Hepatocyte (in vitro differentiated cells): ENCODE measurements around the gene ALG1L2. TPM values are rescaled to one million over a fixed set of nuclear protein-coding genes. Genes with fewer than 3 reads are reported as not detected.
"Not testable (repeated sequence)": the region's sequence is repeated elsewhere in the genome, so short reads cannot be mapped to it uniquely, and the experiment has no call there.

Source experiments
- DNase-seq: peaks from one replicate; pipeline ENCODE4 v3.0.0-alpha.2; 2016; ENCODE audit warnings: low spot score
- H2AFZ ChIP-seq: fragments of 200-600 bp; sonication (generic); 2 replicates; pipeline ENCODE4 v1.6.0; 2016; ENCODE audit warnings: antibody characterized with exemption, mild to moderate bottlenecking
- H3K27ac ChIP-seq: fragments of 200-600 bp; sonication (generic); 2 replicates; pipeline ENCODE4 v1.5.1; 2016; ENCODE audit warnings: mild to moderate bottlenecking
- H3K27me3 ChIP-seq: fragments of 200-600 bp; sonication (generic); 2 replicates; pipeline ENCODE4 v1.6.1; 2016
- H3K36me3 ChIP-seq: fragments of 200-600 bp; sonication (generic); replicated peaks from 2 replicates; pipeline ENCODE4 v1.5.1; 2016; ENCODE audit warnings: low read depth; ENCODE audit not compliant: insufficient read depth
- H3K4me1 ChIP-seq: fragments of 200-600 bp; sonication (generic); 2 replicates; pipeline ENCODE4 v1.5.1; 2016; ENCODE audit warnings: mild to moderate bottlenecking, moderate library complexity; ENCODE audit not compliant: insufficient read depth
- H3K4me2 ChIP-seq: fragments of 200-600 bp; sonication (generic); 2 replicates; pipeline ENCODE4 v1.6.0; 2016
- H3K4me3 ChIP-seq: fragments of 200-600 bp; sonication (generic); 2 replicates; pipeline ENCODE4 v1.5.1; 2016; ENCODE audit warnings: mild to moderate bottlenecking
- H3K79me2 ChIP-seq: fragments of 200-600 bp; sonication (generic); 2 replicates; pipeline ENCODE4 v1.6.0; 2017; ENCODE audit warnings: mild to moderate bottlenecking
- H3K9me2 ChIP-seq: fragments of 200-600 bp; sonication (generic); replicated peaks from 2 replicates; pipeline ENCODE4 v1.6.0; 2017; ENCODE audit warnings: mild to moderate bottlenecking; ENCODE audit not compliant: insufficient read depth
- H3K9me3 ChIP-seq: fragments of 200-600 bp; sonication (generic); 2 replicates; pipeline ENCODE4 v1.5.1; 2016; ENCODE audit warnings: low read depth, mild to moderate bottlenecking
- H4K20me1 ChIP-seq: fragments of 200-600 bp; sonication (generic); 2 replicates; pipeline ENCODE4 v1.6.0; 2016; ENCODE audit warnings: mild to moderate bottlenecking; ENCODE audit not compliant: insufficient read depth, poor library complexity, severe bottlenecking
- EZH2 ChIP-seq: fragments of 200-600 bp; sonication (generic); IDR thresholded peaks from 2 replicates; pipeline ENCODE4 v1.6.1; 2016; ENCODE audit warnings: antibody characterized with exemption, mild to moderate bottlenecking, borderline replicate concordance
- EZH2phosphoT487 ChIP-seq: fragments of 200-600 bp; sonication (generic); IDR thresholded peaks from one replicate; pipeline ENCODE4 v1.6.1; 2018; ENCODE audit warnings: antibody characterized with exemption, mild to moderate bottlenecking, low read depth, moderate library complexity; ENCODE audit not compliant: unreplicated experiment, severe bottlenecking
- WGBS: methylation state at CpG from one replicate; pipeline ENCODE4 v1.1.6; 2016; ENCODE audit warnings: low lambda C conversion rate; ENCODE audit errors: missing lambda C conversion rate; 5-methylcytosine and 5-hydroxymethylcytosine counted together
- polyA plus RNA-seq: library from polyadenylated mRNA; unstranded; fragments of >200 nt; fragmentation: Nextera tagmentation; extraction: Ambion mirVana; gene quantifications from 2 replicates; pipeline ENCODE4 v1.2.1, GENCODE V29; 2016
- total RNA-seq: library from RNA; depleted of rRNA; stranded (reverse); fragments of >200 nt; gene quantifications from 2 replicates; pipeline ENCODE4 v1.2.3, GENCODE V29; 2014
- TF ChIP-seq, protein P1 (sequence below): fragments of 200-600 bp; sonication (generic); IDR thresholded peaks from 2 replicates; pipeline ENCODE4 v1.5.1; 2016; ENCODE audit warnings: antibody characterized with exemption, mild to moderate bottlenecking; ENCODE audit not compliant: poor library complexity

The ALG1L2 gene
- total and polyA plus RNA-seq, 2 experiments from 2014 or later: 1.7 TPM; not detected in 1

DNA sequence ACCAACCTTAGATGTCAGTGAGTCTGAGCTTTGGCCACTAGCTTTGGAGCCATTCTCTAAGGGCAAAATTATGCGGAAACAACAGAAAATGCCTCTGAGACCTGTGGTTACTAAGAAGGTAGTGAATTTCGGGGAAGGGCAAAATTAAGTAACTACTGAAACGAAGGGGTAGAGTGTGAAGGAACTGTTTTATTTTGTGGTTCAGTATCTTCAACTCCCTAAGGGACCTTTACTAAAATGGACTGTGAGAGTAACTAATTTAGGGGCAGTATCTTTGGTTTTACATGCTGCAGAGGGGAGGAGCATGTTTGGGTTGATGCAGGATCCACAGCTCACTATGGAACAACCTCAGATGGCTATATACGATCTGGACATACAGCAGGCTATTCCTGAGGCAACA, 8.0 kb upstream of the ALG1L2 start:
- WGBS: 86% methylated on average over 4 of the region's 4 CpGs
- Histone ChIP-seq H3K36me3 (no peaks in the 10 kb centered on the region), H3K79me2 (no peaks in the 10 kb centered on the region), H3K9me2 (no peaks in the 10 kb centered on the region), H3K4me1 (no peaks in the 10 kb centered on the region), H3K4me2 (no peak overlapping the region), H3K27me3 (no peaks in the 10 kb centered on the region), H3K9me3 (no peaks in the 10 kb centered on the region), H4K20me1 (no peaks in the 10 kb centered on the region), H3K4me3 (no peak overlapping the region), H2AFZ (no peak overlapping the region), H3K27ac (no peak overlapping the region)
- TF ChIP-seq EZH2phosphoT487: no peak
- TF ChIP-seq, protein P1, sequence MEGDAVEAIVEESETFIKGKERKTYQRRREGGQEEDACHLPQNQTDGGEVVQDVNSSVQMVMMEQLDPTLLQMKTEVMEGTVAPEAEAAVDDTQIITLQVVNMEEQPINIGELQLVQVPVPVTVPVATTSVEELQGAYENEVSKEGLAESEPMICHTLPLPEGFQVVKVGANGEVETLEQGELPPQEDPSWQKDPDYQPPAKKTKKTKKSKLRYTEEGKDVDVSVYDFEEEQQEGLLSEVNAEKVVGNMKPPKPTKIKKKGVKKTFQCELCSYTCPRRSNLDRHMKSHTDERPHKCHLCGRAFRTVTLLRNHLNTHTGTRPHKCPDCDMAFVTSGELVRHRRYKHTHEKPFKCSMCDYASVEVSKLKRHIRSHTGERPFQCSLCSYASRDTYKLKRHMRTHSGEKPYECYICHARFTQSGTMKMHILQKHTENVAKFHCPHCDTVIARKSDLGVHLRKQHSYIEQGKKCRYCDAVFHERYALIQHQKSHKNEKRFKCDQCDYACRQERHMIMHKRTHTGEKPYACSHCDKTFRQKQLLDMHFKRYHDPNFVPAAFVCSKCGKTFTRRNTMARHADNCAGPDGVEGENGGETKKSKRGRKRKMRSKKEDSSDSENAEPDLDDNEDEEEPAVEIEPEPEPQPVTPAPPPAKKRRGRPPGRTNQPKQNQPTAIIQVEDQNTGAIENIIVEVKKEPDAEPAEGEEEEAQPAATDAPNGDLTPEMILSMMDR: no peak
- no peak for DNase-seq

DNA sequence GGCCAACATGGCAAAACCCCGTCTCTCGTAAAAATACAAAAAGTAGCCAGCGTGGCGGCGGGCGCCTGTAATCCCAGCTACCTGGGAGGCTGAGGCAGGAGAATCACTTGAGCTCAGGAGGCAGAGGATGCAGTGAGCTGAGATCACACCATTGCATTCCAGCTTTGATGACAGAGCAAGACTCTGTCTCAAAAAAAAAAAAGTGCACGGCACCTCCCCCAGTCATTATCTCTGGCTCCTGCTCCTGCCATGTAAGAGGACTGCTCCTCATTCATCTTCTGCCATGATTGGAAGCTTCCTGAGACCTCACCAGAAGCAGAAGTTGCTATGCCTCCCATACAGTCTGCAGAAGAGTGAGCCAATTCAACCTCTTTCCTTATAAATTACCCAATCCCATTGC, 4.0 kb upstream of the ALG1L2 start:
- no peaks in the 10 kb centered on the region for H3K27me3 ChIP-seq
- DNase-seq: no peak
- no peaks in the 10 kb centered on the region for H3K9me2 ChIP-seq
- H3K9me3 ChIP-seq: no peaks in the 10 kb centered on the region
- H4K20me1 ChIP-seq: no peaks in the 10 kb centered on the region
- no peak overlapping the region for H2AFZ ChIP-seq
- no peak overlapping the region for H3K27ac ChIP-seq
- no peaks in the 10 kb centered on the region for H3K36me3 ChIP-seq
- no peak overlapping the region for H3K4me3 ChIP-seq
- 93% methylated on average over 3 of the region's 7 CpGs for WGBS
- no peaks in the 10 kb centered on the region for H3K79me2 ChIP-seq
- no peak overlapping the region for H3K4me2 ChIP-seq
- no peak for TF ChIP-seq EZH2phosphoT487
- TF ChIP-seq, protein P1: no peak
- no peak for TF ChIP-seq EZH2
- H3K4me1 ChIP-seq: no peaks in the 10 kb centered on the region

DNA sequence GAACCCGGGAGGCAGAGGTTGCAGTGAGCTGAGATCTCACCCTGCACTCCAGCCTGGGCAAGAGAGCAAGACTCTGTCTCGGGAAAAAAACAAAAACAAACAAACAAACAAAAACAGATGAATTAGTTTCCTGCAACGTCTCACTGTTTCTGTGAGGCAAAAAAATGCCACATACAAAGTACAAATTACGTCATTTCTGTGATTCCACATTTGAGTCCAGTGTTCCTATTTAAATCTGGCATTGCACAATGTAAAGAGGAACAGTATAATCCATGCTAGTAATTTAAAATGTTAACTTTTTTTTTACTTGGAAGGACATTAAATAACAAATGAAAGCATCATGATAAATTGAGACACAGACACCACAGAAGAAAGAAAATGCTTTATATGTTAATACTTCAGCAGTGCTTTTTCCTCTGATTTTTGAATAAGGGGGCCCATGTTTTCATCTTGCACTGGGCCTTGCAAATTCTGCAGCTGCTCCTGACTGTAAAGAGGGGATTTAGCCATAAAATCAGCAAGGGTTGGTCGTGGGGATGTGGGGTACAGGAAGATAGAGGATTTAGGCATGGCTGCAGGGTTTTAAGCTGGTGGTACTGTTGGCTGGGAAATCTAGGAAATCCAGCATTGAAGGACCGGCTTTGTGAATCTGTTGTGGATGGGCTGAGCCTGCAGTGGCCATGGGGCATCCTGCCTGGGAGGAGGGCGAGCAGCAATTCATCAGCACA, 1.9 kb downstream of the ALG1L2 start:
- H4K20me1 ChIP-seq, H3K4me3 ChIP-seq, H3K4me2 ChIP-seq, DNase-seq, H3K9me3 ChIP-seq, H3K27me3 ChIP-seq, H3K4me1 ChIP-seq, H3K9me2 ChIP-seq, H2AFZ ChIP-seq, H3K27ac ChIP-seq, H3K36me3 ChIP-seq, H3K79me2 ChIP-seq: not testable (repeated sequence)
- 82% methylated on average over 7 of the region's 7 CpGs for WGBS

DNA sequence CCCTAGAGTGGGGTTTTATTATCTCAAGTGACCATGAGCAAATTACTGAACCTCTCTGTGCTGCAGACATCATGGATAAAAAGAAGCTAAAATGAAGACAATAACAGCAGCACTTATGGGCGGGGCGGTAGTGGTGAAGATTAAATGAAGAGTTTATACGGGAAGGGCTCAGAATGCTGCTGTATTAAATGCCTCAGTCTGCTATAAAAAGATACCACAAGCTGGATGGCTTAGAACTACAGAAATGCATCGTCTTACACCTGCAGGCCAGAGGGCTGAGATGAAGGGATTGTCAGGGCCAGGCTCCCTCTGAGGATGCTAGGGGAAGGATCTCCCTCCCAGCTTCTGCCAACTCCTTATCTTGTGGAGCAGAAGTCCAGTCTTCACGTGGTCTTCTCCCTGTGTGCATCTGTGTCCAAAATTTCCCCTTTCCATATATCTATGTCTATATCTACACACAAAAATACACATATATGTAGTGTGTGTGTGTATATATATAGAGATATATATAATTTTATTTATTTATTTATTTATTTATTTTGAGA, 2.9 kb downstream of the ALG1L2 start:
- Histone ChIP-seq H4K20me1 (no peaks in the 10 kb centered on the region), H3K36me3 (no peaks in the 10 kb centered on the region), H3K4me3 (no peak overlapping the region), H3K27me3 (no peaks in the 10 kb centered on the region), H3K4me1 (no peaks in the 10 kb centered on the region), H3K9me2 (no peaks in the 10 kb centered on the region), H2AFZ (no peak overlapping the region), H3K27ac (no peak overlapping the region), H3K4me2 (no peak overlapping the region), H3K79me2 (no peaks in the 10 kb centered on the region), H3K9me3 (no peaks in the 10 kb centered on the region)
- DNase-seq: no peak
- 54% methylated on average over 5 of the region's 5 CpGs for WGBS
- no peak for TF ChIP-seq EZH2
- no peak for TF ChIP-seq EZH2phosphoT487
- TF ChIP-seq, protein P1: no peak
